ENCODE measurements around the gene SORBS2.

SORBS2 gene

GRCh38 chr4:185546335-185546734 lies 265.7 kb downstream of the SORBS2 start:
- TF ChIP-seq CTCF (IDR thresholded peaks at IDR 0.05; ENCODE audit: low read depth, low read length, missing control alignments), result no peak
- Histone ChIP-seq H3K36me3 (replicated peaks) (no peaks in the 10 kb centered on the region), H3K4me3 (ENCODE audit: low read depth, low read length) (no peak overlapping the region), H3K27me3 (replicated peaks) (no peaks in the 10 kb centered on the region), H3K27ac (no peak overlapping the region)
- in situ Hi-C loops (cut with HindIII; ENCODE audit: low pct_ligation_motif_present, low sequenced_read_pairs), result no loop called here
- DNase-seq, result no peak

DNA sequence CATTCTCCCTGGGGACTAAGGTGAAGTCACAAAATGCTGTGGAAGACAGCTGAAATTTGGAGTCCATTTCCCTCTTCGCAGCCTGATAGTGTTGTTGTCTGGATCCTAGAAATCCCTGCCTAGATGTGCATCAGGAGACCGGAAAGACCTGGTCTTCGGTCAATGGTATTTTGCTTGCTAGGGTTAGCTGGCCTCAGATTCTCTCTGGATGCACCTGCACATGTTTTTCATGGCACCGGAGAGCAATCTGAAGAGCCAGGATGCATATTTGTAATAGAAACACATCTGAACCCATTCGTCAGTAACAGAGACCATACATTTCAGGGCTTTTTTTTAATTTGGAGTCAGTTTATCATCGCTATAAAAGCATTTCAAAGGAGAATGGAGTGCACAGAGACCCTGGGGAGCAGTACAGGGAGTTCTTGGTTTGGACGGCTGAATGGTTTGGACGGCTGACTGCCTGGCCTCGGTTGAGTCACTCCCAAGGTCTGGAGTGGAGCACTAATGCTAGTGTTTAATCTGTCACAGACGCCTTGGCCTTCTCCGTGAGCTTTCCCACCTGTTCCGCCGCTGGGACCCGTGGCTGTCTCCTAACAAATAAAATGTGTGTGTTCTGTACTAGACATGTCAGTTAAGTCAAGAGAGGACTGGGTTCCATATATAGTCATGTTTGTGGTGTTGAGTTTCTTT lies 269.2 kb downstream of the SORBS2 start:
- in situ Hi-C loops (cut with HindIII; ENCODE audit: low pct_ligation_motif_present, low sequenced_read_pairs), result no loop called here
- H3K27me3 ChIP-seq (replicated peaks), result peaks cover 2% of the 10 kb centered on the region
- H3K27ac ChIP-seq, result no peak overlapping the region
- TF ChIP-seq CTCF (IDR thresholded peaks at IDR 0.05; ENCODE audit: low read depth, low read length, missing control alignments), result no peak
- H3K4me3 ChIP-seq (ENCODE audit: low read depth, low read length), result no peak overlapping the region
- no peaks in the 10 kb centered on the region for H3K36me3 ChIP-seq (replicated peaks)
- DNase-seq, result no peak

DNA sequence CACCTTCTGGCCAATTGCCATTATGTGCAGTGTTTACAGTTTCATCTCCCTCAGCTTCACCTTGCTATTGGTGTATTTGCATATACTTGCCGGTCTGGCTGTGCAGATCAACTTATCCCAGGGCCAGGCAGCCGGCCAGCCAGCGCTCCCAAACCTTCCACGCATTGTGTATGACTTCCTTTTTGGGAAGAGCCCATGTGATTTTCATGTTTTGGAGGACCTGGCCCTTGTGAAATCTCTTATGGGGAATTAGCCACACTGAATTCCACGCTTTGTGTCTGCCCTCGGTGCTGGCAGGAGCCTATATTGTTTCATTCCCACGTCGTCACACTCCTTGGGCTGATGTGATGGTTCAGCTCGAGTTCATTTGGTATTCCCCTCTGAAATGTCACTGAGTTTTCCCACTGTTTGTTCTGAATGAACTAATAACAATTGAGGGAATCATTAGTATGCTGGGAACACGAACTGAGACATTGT lies 270.7 kb downstream of the SORBS2 start:
- DNase-seq, result no peak
- Histone ChIP-seq H3K27me3 (replicated peaks) (peaks cover 2% of the 10 kb centered on the region), H3K27ac (no peak overlapping the region), H3K36me3 (replicated peaks) (no peaks in the 10 kb centered on the region), H3K4me3 (ENCODE audit: low read depth, low read length) (no peak overlapping the region)
- no peak for TF ChIP-seq CTCF (IDR thresholded peaks at IDR 0.05; ENCODE audit: low read depth, low read length, missing control alignments)
- in situ Hi-C loops (cut with HindIII; ENCODE audit: low pct_ligation_motif_present, low sequenced_read_pairs), result no loop called here

- peaks cover 2% of the 10 kb centered on the region for H3K27me3 ChIP-seq (replicated peaks)
Measured at GRCh38 chr4:185540487-185541120, 271.4 kb downstream of the SORBS2 start.

GRCh38 chr4:185540040-185540439 lies 272.0 kb downstream of the SORBS2 start:
- no peak overlapping the region for H3K27ac ChIP-seq
- in situ Hi-C loops (cut with HindIII; ENCODE audit: low pct_ligation_motif_present, low sequenced_read_pairs), result no loop called here
- peaks cover 2% of the 10 kb centered on the region for H3K27me3 ChIP-seq (replicated peaks)
- H3K36me3 ChIP-seq (replicated peaks), result no peaks in the 10 kb centered on the region
- DNase-seq, result no peak
- H3K4me3 ChIP-seq (ENCODE audit: low read depth, low read length), result no peak overlapping the region
- TF ChIP-seq CTCF (IDR thresholded peaks at IDR 0.05; ENCODE audit: low read depth, low read length, missing control alignments), result no peak

More at GRCh38 chr4:185540487-185541120, 271.4 kb downstream of the SORBS2 start:
- H3K27ac ChIP-seq, result no peak overlapping the region
- no peak for DNase-seq
- H3K4me3 ChIP-seq (ENCODE audit: low read depth, low read length), result no peak overlapping the region
- in situ Hi-C loops (cut with HindIII; ENCODE audit: low pct_ligation_motif_present, low sequenced_read_pairs), result no loop called here
- H3K36me3 ChIP-seq (replicated peaks), result no peaks in the 10 kb centered on the region
- TF ChIP-seq CTCF (IDR thresholded peaks at IDR 0.05; ENCODE audit: low read depth, low read length, missing control alignments), result no peak

Data from brain microvascular endothelial cell (primary cell).